ENCODE results near the gene MOV10.
"Not testable (repeated sequence)": the region's sequence is repeated elsewhere in the genome, so short reads cannot be mapped to it uniquely, and the experiment has no call there.

MOV10 gene, protein sequence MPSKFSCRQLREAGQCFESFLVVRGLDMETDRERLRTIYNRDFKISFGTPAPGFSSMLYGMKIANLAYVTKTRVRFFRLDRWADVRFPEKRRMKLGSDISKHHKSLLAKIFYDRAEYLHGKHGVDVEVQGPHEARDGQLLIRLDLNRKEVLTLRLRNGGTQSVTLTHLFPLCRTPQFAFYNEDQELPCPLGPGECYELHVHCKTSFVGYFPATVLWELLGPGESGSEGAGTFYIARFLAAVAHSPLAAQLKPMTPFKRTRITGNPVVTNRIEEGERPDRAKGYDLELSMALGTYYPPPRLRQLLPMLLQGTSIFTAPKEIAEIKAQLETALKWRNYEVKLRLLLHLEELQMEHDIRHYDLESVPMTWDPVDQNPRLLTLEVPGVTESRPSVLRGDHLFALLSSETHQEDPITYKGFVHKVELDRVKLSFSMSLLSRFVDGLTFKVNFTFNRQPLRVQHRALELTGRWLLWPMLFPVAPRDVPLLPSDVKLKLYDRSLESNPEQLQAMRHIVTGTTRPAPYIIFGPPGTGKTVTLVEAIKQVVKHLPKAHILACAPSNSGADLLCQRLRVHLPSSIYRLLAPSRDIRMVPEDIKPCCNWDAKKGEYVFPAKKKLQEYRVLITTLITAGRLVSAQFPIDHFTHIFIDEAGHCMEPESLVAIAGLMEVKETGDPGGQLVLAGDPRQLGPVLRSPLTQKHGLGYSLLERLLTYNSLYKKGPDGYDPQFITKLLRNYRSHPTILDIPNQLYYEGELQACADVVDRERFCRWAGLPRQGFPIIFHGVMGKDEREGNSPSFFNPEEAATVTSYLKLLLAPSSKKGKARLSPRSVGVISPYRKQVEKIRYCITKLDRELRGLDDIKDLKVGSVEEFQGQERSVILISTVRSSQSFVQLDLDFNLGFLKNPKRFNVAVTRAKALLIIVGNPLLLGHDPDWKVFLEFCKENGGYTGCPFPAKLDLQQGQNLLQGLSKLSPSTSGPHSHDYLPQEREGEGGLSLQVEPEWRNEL

DNA sequence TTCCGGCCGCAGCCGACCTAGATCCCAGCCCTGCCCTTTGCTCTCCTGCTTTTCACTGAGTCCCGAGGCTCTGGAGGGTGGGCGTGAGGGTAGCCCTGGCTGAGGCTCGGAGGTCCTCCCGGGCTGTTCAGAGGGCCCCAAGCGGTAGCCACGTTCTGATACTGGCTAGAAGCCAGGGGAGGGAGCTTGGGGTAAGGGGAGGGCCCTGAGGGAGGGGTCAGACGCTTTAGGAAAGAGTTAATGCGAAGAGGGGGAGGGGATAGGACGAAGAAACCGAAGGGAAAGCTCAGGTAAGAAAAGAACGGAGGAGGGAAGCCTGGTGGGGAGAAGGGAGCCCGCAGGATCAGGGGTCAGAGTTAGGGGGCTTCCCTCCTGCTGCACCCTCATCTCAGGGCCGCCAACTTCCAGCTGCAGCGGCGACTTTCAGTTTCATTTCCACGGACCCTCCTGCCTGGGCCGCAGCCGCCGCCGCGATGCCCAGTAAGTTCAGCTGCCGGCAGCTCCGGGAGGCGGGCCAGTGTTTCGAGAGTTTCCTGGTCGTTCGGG is at the start of gene MOV10:
Gene MOV10, plus strand, starts transcription at position 220 of the 546 bp plus-strand sequence. Its CDS starts 254 bp downstream, at position 474.
- DNase-seq: peak; percentile 51 to 55

DNA sequence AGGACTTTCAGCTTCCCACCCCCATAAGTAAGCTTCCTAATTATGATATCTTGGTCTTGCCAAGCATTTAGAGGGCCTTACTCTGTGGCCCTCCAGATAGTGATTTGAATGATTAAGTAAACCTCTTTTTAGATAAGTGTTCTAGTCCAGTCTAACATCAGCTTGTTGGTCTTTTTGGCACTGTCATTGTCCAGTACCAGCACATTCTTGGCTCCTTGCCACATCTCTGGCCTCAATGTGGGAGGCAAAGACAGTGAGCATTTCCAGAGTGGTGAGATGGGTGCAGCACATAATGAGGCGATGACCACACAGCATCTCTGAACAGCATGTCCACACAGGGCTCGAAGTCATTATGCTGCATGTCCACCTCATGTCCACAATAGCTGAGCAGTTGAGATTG is 48.8 kb upstream of the MOV10 start:
- DNase-seq: no peak

DNA sequence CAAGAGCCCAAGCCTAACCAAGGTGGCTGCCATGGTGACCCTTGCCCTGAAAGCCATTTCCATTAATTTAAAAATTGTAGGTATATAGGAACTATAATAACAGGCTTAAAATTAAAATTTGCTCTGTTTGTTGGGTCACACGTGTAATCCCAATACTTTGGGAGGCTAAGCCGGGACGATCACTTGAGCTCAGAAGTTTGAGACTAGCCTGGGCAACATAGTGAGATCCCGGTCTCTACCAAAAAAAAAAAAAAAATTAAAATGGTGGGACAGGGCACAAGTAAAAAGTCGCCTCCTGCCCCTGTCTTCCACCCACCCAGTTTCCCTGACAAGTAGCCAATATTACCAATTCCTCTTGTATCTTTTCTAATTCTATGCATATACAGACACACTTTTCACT is 48.3 kb upstream of the MOV10 start:
- no peak for DNase-seq

DNA sequence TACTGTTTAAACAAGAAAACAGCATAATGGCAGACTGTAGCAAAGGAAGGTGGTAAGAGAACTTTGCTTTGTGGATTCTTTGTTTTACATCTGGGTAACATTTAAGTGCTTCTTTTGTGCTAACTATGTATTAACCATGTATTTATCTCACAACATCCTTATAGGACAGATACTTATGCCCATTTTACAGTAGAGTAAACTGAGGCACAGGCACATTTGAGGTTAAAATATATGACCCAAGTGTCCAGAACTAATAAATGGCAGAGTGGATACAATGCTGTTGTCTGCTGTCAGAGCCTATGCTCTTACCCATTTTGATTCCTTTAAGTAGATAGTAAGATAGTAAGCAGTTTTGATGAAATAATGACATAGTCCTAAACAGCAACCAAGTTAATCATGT is 47.6 kb upstream of the MOV10 start:
- no peak for DNase-seq

DNA sequence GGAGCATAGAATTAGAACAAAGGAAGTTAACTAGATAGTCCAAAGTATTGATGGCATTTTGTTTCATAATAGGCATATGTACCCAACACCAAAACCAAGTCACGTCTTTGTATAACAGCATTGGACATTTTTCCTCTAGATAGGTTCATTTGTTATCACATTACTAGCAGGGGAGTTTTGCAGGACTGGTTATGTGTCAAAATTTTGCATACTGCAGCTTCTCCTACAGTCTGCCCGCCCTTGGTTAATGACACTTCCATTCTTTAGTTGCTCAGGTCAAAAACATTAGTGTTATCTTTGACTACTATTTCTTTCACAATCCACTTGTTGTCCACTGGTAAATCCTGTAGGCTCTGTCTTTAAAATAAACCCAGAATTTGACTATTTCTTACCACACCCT is 45.9 kb upstream of the MOV10 start:
- DNase-seq: no peak

DNA sequence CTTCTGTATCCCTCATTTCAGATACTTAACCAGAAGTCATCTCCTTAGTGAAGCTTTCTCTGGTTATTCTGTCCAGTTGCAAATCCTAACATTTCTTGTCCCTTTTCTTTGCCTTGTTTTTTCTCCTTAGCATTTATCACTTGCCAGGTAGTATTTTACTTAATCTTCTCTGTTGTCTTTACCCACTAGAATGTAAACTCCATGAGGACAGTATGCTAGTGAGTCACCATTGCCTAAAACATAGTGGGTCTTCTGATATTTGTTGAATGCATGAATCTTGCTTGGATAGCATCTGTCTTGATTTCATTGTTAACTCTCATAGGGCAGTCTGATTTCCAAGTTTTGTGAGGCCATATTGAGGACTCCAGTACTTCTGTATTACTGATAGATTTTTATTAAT is 45.2 kb upstream of the MOV10 start:
- no peak for DNase-seq

DNA sequence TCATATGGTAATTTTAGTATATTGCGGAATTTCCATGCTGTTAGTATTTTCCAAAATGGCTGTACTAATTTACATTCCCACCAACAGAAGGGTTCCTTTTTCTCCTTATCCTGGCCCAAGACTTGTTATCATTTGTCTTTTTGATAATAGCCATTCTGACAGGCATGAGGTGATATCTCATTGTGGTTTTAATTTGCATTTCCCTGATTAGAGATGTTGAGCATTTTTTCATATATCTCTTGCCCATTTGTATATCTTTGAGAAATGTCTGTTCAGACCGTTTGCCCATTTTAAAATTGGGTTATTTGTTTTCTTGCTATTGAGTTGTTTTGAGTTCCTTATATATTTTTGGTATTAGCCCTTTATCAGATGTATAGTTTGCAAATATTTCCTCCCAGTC is 40.8 kb upstream of the MOV10 start:
- DNase-seq: no peak

DNA sequence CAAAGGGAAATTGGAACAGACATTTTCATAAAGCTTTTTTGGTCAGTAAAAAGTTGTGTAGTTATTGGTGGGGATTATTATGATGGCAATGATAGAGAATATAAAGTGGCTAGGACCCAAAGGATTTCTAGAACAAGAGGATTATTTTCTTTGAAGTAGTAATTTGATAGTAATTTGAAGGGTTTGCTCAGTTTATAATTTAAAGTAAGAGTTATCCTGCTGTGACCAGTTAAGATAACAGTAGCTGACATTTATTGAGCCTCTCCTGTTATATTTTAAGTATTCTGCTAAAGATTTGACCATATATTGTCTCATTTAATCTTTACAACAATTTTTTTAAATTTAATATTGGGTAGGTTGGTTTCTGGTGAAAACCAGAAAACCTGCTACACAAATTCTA is 40.1 kb upstream of the MOV10 start:
- no peak for DNase-seq

DNA sequence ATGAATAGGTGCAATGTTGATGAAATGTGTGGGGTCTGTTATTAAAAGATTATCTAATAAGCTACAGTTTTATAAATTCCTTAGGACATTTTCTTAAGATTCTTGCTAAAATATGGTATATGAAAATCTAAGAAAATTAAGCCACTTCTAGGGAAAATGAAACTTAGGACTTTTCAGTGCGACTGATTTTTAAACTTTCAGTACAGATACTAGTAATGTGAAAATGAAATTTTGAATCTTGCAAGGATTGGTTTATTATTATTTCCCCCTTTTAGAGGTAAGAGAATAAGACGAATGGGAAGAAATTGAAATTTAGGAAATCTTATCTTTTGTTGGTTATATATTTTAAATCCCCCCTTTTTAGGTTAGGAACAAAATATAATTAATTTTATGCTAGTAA is 38.4 kb upstream of the MOV10 start:
- DNase-seq: no peak

DNA sequence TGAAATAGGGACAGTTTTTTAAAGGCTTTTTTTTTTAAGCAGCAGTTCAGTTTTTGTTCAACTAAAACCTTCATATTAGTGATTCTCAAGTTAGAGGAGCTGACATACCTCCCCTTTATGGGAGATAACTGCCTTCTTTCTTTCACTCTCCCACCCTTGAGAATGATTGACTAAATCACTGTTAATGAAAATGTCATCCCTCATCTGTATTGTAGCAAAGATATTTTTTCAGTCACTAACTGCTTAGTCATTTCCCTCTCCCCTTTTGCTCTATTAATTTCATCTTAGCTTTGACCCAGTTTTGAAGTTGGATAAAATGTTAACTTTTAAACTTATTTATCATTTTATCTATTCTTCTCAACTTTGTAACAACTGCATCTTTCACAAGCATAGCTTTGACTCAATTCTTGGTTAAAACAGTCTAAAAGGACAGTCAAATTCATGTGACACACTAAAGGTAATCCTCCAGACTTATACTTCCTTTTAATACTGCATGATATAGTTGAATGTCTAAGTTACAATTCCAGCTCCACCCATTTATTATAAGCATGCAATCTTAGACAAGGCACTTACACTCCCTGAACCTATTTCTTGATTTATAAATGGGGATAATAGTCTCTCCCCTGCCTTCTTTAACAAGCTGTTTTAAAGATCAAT is 37.7 kb upstream of the MOV10 start:
- DNase-seq: no peak

DNA sequence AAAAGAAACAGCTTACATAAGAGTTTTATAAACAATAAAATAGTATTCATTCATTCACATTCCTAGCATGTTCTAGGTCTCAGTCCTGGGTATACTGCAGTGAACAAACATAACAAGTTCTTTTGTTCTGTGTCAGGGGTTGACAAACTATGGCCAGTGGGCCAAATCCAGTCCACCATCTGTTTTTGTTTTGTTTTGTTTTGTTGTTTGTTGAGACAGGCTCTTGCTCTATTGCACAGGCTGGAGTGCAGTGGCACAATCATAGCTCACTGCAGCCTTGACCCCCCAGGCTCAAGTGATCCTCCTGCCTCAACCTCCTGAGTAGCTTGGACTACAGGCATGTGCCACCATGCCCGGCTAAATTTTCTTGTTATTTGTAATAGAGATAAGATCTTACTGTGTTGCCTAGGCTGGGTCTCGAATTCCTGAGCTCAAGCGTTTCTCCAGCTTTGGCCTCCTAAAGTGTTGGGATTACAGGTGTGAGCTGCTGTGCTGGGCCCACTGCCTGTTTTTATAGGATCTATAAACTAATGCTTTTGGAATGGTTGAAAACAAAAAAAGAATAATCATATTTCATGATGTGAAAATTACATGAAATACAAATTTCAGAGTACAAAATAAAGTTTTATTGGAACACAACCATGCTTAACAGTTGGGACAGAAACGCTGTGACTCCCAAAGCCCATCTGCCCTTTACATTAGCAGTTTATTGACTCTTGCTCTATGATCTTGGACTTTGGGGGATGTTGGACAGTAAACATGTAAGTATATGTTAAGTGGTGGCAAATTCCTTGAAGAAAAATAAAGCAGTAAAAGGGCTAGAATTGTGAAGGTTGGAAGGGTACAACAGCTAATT is 37.0 kb upstream of the MOV10 start:
- DNase-seq: no peak

DNA sequence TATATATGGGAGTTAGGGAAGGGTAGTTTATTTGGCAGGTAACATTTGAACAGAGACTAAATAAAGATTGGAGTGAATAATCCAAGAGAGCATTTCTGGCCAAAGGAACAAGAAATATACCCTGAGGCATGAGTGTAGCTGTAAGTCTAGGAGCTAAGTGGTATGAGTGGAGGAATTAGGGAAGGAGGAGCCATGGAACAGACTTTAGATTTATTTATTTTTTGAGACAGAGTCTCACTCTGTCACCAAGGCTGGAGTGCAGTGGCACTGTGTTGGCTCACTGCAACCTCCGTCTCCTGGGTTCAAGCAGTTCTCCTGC is 36.4 kb upstream of the MOV10 start:
- DNase-seq: no peak

DNA sequence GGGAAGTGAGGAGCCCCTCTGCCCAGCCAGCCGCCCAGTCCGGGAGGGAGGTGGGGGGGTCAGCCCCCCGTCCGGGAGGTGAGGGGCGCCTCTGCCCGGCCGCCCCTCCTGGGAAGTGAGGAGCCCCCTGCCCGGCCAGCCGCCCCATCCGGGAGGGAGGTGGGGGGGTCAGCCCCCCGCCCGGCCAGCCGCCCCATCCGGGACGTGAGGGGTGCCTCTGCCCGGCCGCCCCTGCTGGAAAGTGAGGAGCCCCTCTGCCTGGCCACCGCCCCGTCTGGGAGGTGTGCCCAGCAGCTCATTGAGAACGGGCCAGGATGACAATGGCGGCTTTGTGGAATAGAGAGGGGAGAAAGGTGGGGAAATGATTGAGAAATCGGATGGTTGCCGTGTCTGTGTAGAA is 34.0 kb upstream of the MOV10 start:
- DNase-seq: not testable (repeated sequence)

DNA sequence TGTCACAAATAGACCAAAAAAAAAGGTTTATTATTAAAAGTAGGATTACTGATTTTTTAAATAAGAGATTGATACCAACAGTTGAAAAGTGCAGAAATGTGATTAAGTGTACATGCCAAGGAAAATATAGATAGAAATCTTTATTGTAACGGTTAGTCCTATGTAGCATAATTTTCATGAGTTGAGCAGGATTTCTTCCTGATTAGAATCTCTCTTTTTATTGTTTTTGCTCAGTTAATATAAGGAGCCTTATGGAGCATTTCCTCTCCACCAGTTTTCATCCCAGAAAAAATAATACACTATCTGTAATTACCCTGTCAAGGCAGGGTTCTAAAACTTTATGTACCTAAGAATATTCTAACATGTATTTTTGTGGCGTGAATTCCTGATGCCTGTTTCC is 31.4 kb upstream of the MOV10 start:
- DNase-seq: no peak

DNA sequence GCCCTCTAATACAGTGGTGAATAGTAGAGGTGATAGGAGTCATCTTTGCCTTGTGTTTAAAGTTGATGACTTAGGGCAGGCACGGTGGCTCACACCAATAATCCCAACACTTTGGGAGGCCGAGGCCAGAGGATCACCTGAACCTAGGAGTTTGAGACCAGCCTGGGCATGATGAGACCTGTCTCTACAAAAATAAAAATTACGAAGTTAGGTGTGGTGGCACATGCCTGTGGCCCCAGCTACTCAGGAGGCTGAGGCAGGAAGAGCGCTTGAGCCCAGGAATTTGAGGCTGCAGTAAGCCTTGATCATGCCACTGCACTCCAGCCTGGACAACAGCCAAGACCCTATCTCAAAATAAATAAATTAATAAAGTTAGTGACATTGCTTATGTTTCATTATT is 28.2 kb upstream of the MOV10 start:
- no peak for DNase-seq

DNA sequence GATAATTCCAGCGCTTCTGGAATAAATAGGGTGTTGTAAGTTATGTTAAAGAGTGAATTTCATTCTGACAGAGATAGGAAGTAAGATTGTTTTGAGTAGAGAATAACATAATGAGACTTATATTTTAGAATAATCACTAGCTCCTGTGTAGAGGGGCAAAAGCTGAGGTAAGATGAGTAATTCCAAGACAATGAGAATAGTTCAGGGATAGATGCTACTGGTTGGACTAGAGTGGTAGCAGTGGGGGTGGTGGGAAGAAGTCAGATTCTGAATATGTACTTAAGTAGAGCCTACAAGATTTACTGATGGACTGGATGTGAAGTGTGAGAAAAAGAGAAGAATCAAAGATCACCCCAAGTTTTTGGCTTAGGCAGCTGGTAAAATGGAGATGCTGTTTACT is 23.3 kb upstream of the MOV10 start:
- no peak for DNase-seq

DNA sequence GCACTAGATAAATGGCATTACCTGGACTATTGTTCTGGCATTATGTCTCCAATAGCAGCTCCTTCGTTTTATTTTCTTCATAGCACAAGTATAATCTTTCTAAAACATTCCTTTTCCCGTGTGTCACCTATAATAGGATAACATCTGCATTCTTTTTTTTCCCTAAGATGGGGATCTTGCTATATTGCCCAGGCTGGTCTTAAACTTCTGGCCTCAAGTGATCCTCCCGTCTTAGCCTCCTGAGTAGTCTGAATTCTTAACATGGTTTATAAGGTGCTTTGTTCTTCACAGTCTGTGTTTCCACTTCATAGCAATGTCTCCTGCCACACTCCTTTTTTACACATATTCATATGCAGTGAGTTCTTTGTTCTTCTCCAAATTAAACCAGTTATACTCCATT is 8.6 kb upstream of the MOV10 start:
- no peak for DNase-seq

DNA sequence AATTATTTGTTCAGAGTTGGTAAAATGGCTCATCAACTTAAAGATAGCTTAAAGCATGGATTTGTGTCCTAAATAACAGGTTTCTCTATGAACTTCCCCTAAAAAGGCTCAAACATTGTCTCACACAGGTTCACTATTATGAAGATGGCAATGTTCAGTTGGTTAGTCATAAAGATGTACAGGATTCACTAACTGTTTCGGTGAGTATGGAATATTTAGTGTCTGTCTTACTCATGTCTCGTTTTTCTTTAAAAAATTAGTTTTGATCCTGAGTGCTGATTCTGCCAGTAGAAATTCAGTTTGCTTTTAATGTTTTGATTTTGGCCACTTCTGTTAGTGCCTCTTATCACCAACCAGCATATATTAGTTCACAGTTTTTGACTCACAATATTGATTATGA is 7.5 kb upstream of the MOV10 start:
- DNase-seq: no peak

DNA sequence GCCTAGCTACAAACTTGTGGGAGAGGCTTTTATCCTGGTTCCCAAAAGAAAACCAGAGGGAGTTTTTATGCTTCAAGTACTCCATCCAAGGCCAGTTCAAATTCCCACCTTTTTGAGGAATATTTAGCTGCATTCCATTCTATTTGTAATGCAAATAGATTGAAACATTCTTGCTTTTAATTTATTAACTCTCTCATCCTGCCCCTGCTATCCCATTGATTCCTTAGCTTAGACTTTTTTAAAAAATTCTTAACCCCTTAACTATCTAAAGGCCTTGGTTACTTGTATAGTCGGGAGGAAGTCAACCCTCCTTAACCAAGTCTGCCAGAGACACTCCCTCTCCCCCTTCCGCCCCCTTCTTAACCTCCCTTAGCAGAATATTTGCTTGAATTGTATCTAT is 2.5 kb upstream of the MOV10 start:
- DNase-seq: no peak

DNA sequence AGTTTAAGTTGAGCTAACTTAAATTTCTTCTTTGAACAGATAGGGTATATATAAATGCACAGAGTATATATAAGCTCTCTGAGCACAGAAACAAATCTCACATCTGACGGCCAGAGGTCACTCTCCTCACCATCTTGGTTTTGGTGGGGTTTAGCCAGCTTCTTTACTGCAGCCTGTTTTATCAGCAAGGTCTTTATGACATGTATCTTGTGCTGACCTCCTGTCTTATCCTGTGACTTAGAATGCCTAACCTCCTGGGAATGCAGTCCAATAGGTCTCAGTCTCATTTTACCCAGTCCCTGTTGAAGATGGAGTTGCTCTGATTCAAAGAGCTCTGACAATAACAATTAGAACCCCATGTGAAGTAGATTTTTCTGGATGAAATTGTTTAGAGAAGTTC is 1.6 kb upstream of the MOV10 start:
- DNase-seq: no peak

DNA sequence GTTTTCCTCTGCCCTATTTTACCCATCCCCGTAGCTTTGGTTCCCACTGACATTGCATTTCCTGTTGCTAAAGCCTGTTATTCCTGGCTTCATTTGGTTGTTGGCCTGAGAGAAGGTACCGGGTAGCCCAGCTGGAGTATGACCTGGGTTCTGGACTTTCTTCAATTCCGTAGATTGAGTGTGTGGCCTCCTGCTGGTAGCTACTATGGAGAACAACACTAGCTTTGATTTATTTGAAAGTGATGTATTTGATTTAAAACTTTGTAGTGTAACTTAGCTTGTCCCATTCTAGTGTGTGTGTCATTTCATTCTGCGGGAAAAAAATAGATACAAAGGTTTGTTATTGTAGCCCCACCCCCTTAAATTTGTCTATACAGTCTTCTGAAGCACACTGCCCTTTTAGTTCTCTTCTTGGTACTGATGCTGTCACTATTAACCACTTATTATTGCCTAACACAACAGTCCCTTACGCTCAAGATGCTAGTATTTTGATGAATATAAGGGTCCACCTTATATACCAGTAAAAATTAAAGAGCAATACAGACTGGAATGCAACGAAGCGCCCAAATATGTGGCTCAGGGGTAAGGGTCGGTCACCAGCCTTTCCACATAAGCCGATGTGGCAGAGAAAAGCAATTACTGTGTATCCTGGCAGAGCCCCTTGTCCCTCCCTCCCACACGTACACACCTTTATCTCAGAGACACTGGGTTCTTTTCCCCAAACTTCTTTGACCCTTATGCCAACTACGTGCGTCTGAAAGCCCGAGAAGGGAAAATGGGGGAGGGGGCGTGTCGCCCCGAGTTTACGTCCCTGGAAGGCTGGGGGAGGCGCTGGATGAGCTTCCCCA is 643 bp upstream of the MOV10 start:
- no peak for DNase-seq

All from stimulated activated CD4-positive, alpha-beta T cell treated with anti-CD3 and anti-CD28 coated beads, Interleukin-2, amount 100 ng/mL, for 48 hours (primary cell).